H1 (cell line): ENCODE results near the gene PRR14L.

Experiments used
- CHD2 ChIP-seq: IDR thresholded peaks from 2 replicates; pipeline ENCODE4 v1.6.1; 2012; ENCODE audit warnings: low read length, improper control_type of control experiment
- CTBP2 ChIP-seq: IDR thresholded peaks from 2 replicates; pipeline ENCODE4 v1.7.0; 2011; ENCODE audit warnings: borderline replicate concordance, mild to moderate bottlenecking, moderate library complexity, mixed read lengths, low read length; ENCODE audit not compliant: insufficient read depth, insufficient read length
- CTCF ChIP-seq, 3 experiments: IDR thresholded peaks; 1 replicate in 2 of 3; 2 replicates in 1 of 3; pipeline versions ENCODE4 v1.5.1 to v1.6.1; 2011; ENCODE audit warnings: low read length in 3 of 3, mild to moderate bottlenecking in 3 of 3, inconsistent platforms in 2 of 3, low read depth in 1 of 3, moderate library complexity in 1 of 3; ENCODE audit not compliant: insufficient read depth in 1 of 3; ENCODE audit errors: control extremely low read depth in 1 of 3
- EZH2 ChIP-seq: fragments of 200-600 bp; sonication (generic); IDR thresholded peaks from 2 replicates; pipeline ENCODE4 v1.7.1; 2012; ENCODE audit warnings: low read depth, mild to moderate bottlenecking, moderate library complexity, low read length, inconsistent platforms; ENCODE audit not compliant: severe bottlenecking
- GABPA ChIP-seq: IDR thresholded peaks from 2 replicates; pipeline ENCODE4 v1.6.1; 2011; ENCODE audit warnings: mild to moderate bottlenecking, low read length, moderate library complexity, borderline replicate concordance; ENCODE audit not compliant: insufficient read depth
- HDAC2 ChIP-seq, 2 experiments: fragments of 300-600 bp in 1 of 2; sonication (generic) in 1 of 2; IDR thresholded peaks; 2 replicates each; pipeline ENCODE4 v1.6.1; 2011 to 2012; ENCODE audit warnings: low read depth in 2 of 2, low read length in 2 of 2, mild to moderate bottlenecking in 2 of 2, moderate library complexity in 2 of 2, borderline replicate concordance in 1 of 2, inconsistent platforms in 1 of 2
- MAFK ChIP-seq: IDR thresholded peaks from 2 replicates; pipeline ENCODE4 v1.6.1; 2012; ENCODE audit warnings: low read depth, mild to moderate bottlenecking, improper control_type of control experiment, low read length
- MAX ChIP-seq: IDR thresholded peaks from 2 replicates; pipeline ENCODE4 v1.6.1; 2012; ENCODE audit warnings: inconsistent platforms
- RXRA ChIP-seq: IDR thresholded peaks from 2 replicates; pipeline ENCODE4 v1.6.1; 2011; ENCODE audit warnings: low read depth, mild to moderate bottlenecking, low read length, moderate library complexity; ENCODE audit not compliant: insufficient read depth
- SP1 ChIP-seq: IDR thresholded peaks from 2 replicates; pipeline ENCODE4 v1.6.1; 2011; ENCODE audit warnings: low read depth, low read length
- SP2 ChIP-seq: IDR thresholded peaks from 2 replicates; pipeline ENCODE4 v1.6.1; 2012; ENCODE audit warnings: mild to moderate bottlenecking, low read length, inconsistent platforms
- TEAD4 ChIP-seq: IDR thresholded peaks from 2 replicates; pipeline ENCODE4 v1.6.1; 2012; ENCODE audit warnings: low read depth, low read length, inconsistent platforms, mixed read lengths
- USF2 ChIP-seq: IDR thresholded peaks from 2 replicates; pipeline ENCODE4 v1.6.1; 2011; ENCODE audit warnings: low read length, improper control_type of control experiment
- ZNF274 ChIP-seq: IDR thresholded peaks from 2 replicates; pipeline ENCODE4 v1.7.0; 2012; ENCODE audit warnings: low read length, borderline replicate concordance; ENCODE audit errors: extremely low read depth

DNA sequence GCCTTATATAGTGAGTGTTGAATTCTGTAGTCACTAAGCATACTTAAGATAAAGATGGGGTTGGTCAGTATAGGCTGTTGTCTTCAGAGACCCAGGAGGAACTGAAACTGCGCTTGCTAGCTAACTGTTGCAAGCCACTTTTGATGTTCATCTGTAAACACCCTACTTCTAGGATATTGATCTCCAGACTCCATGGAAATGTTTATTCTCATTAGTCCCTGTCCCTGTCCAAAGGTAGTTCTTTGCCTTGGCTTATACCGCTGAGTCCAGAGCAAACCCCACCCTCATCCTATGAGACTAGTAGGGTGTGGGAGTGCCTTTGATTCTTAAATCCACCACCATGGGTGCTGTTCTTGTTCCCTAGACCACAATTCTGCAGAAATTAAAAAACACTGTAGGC is 40.3 kb upstream of the PRR14L start:
- no peak for TF ChIP-seq GABPA
- TF ChIP-seq CHD2 = no peak
- no peak for TF ChIP-seq SP2
- TF ChIP-seq CTBP2 = no peak
- no peak for TF ChIP-seq CTCF (IDR thresholded peaks at IDR 0.05; ENCODE audit: control extremely low read depth in 1 of 3, insufficient read depth in 1 of 3, low read depth in 1 of 3, low read length in 3 of 3)
- TF ChIP-seq MAX = no peak
- no peak for TF ChIP-seq MAFK
- TF ChIP-seq RXRA = no peak
- no peak for TF ChIP-seq HDAC2 (IDR thresholded peaks at IDR 0.05; ENCODE audit: borderline replicate concordance in 1 of 2, low read depth in 2 of 2, low read length in 2 of 2)
- no peak for TF ChIP-seq TEAD4
- no peak for TF ChIP-seq USF2
- no peak for TF ChIP-seq ZNF274
- no peak for TF ChIP-seq EZH2
- no peak for TF ChIP-seq SP1
